ENCODE data around the gene CARD10.

Gene CARD10

DNA sequence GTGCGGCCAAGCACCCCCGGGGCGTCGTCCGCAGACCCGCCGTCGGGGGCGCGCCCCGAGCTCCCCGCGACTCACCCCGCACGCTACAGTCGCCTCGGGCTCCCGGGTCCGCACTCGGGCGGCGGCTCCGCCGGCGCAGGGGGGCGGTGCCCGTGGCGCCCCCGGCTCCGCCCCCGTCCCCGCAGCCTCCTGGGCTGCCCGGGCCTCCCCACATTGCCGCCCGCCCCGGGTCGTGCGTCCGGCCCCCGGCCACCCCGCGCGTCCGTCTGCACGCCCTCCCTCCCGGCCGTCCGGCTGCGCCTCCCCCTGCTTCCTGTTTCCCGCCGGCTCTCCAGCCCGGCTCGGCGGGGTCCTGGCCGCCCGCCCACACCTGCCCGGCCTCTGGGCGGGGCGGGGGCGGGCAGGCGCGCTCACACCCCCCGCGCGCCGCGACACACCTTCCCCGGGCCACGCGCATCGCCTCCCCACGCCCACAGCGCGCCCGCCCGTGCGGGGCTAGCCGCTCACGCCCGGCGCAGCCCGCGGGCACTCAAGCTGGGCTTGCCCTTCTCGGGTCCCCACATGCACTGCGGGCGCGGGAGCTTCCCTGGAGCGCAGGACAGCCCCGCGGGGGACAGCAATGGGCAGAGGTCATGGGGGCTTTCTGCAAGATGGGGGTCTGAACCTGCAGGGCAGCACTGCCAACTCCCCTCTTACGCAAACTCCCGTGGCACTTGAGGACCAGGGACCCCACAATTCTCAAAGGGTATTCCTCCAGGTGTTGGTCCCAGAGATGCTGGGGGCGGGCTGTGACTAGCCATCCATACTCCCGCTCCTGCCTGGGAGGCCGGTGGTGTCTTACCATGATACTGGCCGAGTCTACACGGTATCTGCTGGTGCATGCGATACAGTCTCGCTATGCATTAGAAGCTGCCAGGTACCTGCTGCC is at the start of gene CARD10:
CARD10 (minus strand) TSS at position 148 of the 928 bp plus-strand sequence. CDS start 215 bp downstream, outside the sequence.
- peak within 1 kb of the TSS; percentile 46 for H3K4me3 ChIP-seq (ENCODE audit: low read length)
- TF ChIP-seq, protein P1, sequence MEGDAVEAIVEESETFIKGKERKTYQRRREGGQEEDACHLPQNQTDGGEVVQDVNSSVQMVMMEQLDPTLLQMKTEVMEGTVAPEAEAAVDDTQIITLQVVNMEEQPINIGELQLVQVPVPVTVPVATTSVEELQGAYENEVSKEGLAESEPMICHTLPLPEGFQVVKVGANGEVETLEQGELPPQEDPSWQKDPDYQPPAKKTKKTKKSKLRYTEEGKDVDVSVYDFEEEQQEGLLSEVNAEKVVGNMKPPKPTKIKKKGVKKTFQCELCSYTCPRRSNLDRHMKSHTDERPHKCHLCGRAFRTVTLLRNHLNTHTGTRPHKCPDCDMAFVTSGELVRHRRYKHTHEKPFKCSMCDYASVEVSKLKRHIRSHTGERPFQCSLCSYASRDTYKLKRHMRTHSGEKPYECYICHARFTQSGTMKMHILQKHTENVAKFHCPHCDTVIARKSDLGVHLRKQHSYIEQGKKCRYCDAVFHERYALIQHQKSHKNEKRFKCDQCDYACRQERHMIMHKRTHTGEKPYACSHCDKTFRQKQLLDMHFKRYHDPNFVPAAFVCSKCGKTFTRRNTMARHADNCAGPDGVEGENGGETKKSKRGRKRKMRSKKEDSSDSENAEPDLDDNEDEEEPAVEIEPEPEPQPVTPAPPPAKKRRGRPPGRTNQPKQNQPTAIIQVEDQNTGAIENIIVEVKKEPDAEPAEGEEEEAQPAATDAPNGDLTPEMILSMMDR (conservative IDR thresholded peaks at IDR 0.05; ENCODE audit: low read depth, low read length): no peak
- no peak for DNase-seq (ENCODE audit: low read depth)

DNA sequence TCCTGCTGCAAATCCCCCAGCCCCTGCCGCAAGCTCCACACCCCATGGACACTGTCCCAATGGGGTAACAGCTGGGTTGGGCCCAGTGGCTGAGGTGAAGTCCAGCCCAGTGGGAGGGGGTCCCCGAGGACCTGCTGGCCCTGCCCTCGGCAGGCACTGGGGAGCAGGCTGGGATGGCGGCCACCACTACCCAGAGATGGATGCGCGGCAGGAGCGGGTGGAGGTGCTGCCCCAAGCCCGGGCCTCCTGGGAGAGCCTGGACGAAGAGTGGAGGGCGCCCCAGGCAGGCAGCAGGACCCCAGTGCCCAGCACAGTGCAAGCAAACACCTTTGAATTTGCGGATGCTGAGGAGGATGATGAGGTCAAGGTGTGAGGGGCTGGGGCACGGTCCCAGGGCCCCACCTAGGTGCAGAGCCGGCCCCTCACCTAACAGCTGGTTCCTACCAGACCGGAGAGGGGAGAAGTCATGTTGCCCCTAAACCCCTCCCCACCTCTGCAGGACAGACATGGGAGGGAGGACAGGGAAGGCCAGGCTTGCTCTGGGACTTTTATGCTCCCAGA is 49.3 kb upstream of the CARD10 start:
- DNase-seq (ENCODE audit: low read depth): no peak
- no peak overlapping the region for H3K4me3 ChIP-seq (ENCODE audit: low read length)
- TF ChIP-seq, protein P1 (conservative IDR thresholded peaks at IDR 0.05; ENCODE audit: low read depth, low read length): no peak

- TF ChIP-seq, protein P1 (conservative IDR thresholded peaks at IDR 0.05; ENCODE audit: low read depth, low read length): no peak
- no peak for DNase-seq (ENCODE audit: low read depth)
- no peak overlapping the region for H3K4me3 ChIP-seq (ENCODE audit: low read length)
Measured at GRCh38 chr22:37568012-37568411, 48.8 kb upstream of the CARD10 start.

- no peak for DNase-seq (ENCODE audit: low read depth)
- TF ChIP-seq, protein P1 (conservative IDR thresholded peaks at IDR 0.05; ENCODE audit: low read depth, low read length): peak; percentile 92
- no peak overlapping the region for H3K4me3 ChIP-seq (ENCODE audit: low read length)
Measured at GRCh38 chr22:37566903-37567798, 47.9 kb upstream of the CARD10 start.

- H3K4me3 ChIP-seq (ENCODE audit: low read length): no peak overlapping the region
- no peak for DNase-seq (ENCODE audit: low read depth)
- TF ChIP-seq, protein P1 (conservative IDR thresholded peaks at IDR 0.05; ENCODE audit: low read depth, low read length): no peak
Measured at GRCh38 chr22:37566329-37566837, 47.2 kb upstream of the CARD10 start.

DNA sequence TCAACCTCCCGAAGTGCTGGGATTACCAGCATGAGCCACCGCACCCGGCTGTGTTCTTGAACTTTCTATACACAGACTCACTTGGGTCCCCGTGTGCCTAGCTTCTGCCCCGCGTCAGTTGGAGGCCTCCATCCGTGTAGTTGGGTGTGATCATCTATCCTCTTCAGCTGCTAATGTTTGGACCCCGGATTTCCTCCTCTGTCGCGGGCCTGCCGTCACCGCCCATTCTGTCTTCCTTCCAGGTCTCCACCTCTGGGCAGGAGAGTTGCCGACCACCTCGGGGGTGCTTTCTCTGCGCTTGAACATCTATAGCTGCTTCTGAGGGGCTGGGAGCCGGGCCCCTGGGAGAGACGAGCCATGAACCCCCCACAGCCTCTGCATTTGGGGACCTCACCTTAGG is 46.6 kb upstream of the CARD10 start:
- TF ChIP-seq, protein P1 (conservative IDR thresholded peaks at IDR 0.05; ENCODE audit: low read depth, low read length): no peak
- no peak for DNase-seq (ENCODE audit: low read depth)
- H3K4me3 ChIP-seq (ENCODE audit: low read length): no peak overlapping the region

Data from retinal pigment epithelial cell (primary cell).